Upper lobe of right lung (tissue), 1 donor: ENCODE results near the gene GTSE1. TPM values are rescaled to one million over a fixed set of nuclear protein-coding genes. Genes with fewer than 3 reads are reported as not detected.

Experiments
- ATAC-seq: fragments of 200-7000 bp; cut with Tn5 transposase; one replicate; pipeline ENCODE4 v1.9.1; 2020; ENCODE audit warnings: mild to moderate bottlenecking, moderate library complexity
- DNase-seq: peaks from one replicate; pipeline ENCODE4 v3.0.0-alpha.2; 2020
- H3K27ac ChIP-seq: fragments of 200-600 bp; one replicate; pipeline ENCODE4 v1.8.0; 2022
- H3K27me3 ChIP-seq: fragments of 200-600 bp; one replicate; pipeline ENCODE4 v1.8.0; 2022; ENCODE audit warnings: mild to moderate bottlenecking
- H3K36me3 ChIP-seq: fragments of 200-600 bp; one replicate; pipeline ENCODE4 v1.8.0; 2022
- H3K4me1 ChIP-seq: fragments of 200-600 bp; one replicate; pipeline ENCODE4 v1.8.0; 2022
- H3K4me3 ChIP-seq: fragments of 200-600 bp; one replicate; pipeline ENCODE4 v1.8.0; 2022; ENCODE audit warnings: mild to moderate bottlenecking
- H3K9me3 ChIP-seq: fragments of 200-600 bp; one replicate; pipeline ENCODE4 v1.8.0; 2022
- intact Hi-C: fragments of 100-400 bp; cut with DNase I; formaldehyde crosslinking; loops from one replicate; pipeline ENCODE4 v1.11.0; 2022
- total RNA-seq: library from RNA; stranded (reverse); fragmentation: NEBNext Ultra II Directional; extraction: Animal tissue kit (Norgen Biotek cat#: 25700); gene quantifications from one replicate; pipeline ENCODE4 v1.2.1, GENCODE V29; 2021
- TF ChIP-seq, protein P1 (sequence below): fragments of 200-600 bp; IDR thresholded peaks from one replicate; pipeline ENCODE4 v1.8.0; 2022; ENCODE audit warnings: antibody characterized with exemption
- donor health status: DM: no; HTN: yes; CAD: no; lungs with severe emphysema.

The GTSE1 gene
- total RNA-seq, 1 donor from 2014 or later, result 0.43 TPM

GRCh38 chr22:46366327-46366731, 69.7 kb downstream of the GTSE1 start:
- Histone ChIP-seq H3K9me3 (no peaks in the 10 kb centered on the region), H3K36me3 (peaks cover 15% of the 10 kb centered on the region), H3K4me3 (no peak overlapping the region), H3K27me3 (no peaks in the 10 kb centered on the region), H3K27ac (no peak overlapping the region), H3K4me1 (no peaks in the 10 kb centered on the region)
- DNase-seq, result no peak
- TF ChIP-seq, protein P1, sequence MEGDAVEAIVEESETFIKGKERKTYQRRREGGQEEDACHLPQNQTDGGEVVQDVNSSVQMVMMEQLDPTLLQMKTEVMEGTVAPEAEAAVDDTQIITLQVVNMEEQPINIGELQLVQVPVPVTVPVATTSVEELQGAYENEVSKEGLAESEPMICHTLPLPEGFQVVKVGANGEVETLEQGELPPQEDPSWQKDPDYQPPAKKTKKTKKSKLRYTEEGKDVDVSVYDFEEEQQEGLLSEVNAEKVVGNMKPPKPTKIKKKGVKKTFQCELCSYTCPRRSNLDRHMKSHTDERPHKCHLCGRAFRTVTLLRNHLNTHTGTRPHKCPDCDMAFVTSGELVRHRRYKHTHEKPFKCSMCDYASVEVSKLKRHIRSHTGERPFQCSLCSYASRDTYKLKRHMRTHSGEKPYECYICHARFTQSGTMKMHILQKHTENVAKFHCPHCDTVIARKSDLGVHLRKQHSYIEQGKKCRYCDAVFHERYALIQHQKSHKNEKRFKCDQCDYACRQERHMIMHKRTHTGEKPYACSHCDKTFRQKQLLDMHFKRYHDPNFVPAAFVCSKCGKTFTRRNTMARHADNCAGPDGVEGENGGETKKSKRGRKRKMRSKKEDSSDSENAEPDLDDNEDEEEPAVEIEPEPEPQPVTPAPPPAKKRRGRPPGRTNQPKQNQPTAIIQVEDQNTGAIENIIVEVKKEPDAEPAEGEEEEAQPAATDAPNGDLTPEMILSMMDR, result no peak
- intact Hi-C loops, result loop anchor here (5.0 kb wide), 1 partner anchor 176 kb away; no protein-coding TSS in a partner anchor
- no peak for ATAC-seq

DNA sequence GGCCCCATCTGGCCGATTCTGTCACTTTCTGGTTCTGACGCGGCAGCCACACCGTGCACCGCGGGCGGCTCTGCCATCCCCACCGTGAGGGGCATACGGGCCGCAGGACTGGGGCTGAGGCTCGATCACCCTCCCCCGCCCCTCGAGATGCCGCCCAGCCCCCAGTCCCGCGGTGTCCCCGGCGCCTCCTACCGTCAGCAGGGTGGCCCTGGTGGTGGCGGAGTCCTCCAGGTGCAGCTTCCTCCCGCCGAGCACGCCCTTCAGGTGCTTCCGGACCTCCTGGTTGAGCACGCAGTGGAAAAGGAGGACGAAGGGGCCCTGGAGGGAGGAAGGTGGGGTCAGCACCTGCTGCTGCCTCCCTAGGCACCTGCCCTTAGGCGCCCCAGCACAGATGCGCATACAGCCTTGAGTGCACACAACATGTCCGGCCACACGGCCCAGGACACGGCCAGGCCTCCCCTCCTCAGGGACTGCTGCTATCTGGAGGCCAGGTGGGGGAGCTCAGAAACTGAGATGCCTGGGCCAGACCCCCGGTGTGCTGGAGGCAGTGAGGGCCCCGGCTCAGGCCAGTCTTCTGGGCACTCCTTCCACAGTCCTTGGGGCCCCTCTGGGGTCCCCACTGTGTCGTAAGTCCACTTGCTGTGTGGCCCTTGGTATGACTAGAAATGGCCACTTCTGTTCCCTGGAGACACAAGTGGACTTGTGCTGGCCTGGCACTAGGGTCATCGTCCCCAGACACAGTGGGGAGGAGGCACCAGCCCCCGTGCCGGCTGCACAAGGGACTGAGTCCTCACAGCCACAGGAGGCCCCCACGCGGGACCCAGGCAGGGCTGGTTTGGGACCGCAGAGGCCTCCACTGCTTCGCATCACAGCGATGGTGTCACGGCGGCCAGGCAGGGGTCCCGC, 70.4 kb downstream of the GTSE1 start:
- H3K4me1 ChIP-seq, result no peaks in the 10 kb centered on the region
- intact Hi-C loops, result loop anchor here (5.0 kb wide), 1 partner anchor 175 kb away; no protein-coding TSS in a partner anchor
- ATAC-seq (no peak), DNase-seq (no peak)
- no peaks in the 10 kb centered on the region for H3K27me3 ChIP-seq
- H3K4me3 ChIP-seq, result no peak overlapping the region
- no peak overlapping the region for H3K27ac ChIP-seq
- TF ChIP-seq, protein P1, result no peak
- H3K36me3 ChIP-seq, result peaks cover 15% of the 10 kb centered on the region
- H3K9me3 ChIP-seq, result no peaks in the 10 kb centered on the region

DNA sequence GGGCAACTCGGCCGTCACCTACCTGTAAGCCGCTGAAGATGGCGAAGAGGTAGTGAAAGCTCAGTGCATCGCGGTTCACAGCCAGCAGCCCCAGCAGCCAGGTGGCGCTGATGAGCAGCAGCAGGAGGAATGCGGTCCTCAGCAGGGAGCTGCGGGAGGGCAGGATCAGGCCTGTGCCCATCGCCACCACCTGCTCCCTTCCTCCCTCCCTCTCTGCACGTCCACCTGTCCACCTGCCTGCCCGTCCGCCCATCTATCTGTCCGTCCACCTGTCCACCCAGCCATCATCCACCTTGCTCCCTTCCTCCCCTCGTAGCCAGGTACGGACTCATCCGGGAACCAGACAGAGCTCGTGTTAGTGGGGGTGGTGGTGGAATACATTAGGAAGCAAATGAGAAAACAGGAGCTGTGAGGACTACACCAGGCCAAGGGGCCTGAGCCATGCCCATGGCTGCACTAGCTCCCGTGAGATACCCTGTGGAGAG, 71.1 kb downstream of the GTSE1 start:
- Histone ChIP-seq H3K27ac (no peak overlapping the region), H3K9me3 (no peaks in the 10 kb centered on the region), H3K36me3 (peaks cover 15% of the 10 kb centered on the region), H3K4me1 (no peaks in the 10 kb centered on the region), H3K4me3 (no peak overlapping the region), H3K27me3 (no peaks in the 10 kb centered on the region)
- DNase-seq (peak; percentile 89), ATAC-seq (peak; percentile 82)
- intact Hi-C loops, result loop anchor here (5.0 kb wide), 1 partner anchor 175 kb away; no protein-coding TSS in a partner anchor
- TF ChIP-seq, protein P1, result peak; percentile 84

GRCh38 chr22:46368422-46368821, 71.8 kb downstream of the GTSE1 start:
- Histone ChIP-seq H3K36me3 (peaks cover 15% of the 10 kb centered on the region), H3K27me3 (no peaks in the 10 kb centered on the region), H3K4me3 (no peak overlapping the region), H3K4me1 (no peaks in the 10 kb centered on the region), H3K9me3 (no peaks in the 10 kb centered on the region), H3K27ac (no peak overlapping the region)
- ATAC-seq (no peak), DNase-seq (no peak)
- intact Hi-C loops, result loop anchor here (5.0 kb wide), 1 partner anchor 174 kb away; no protein-coding TSS in a partner anchor
- TF ChIP-seq, protein P1, result no peak

DNA sequence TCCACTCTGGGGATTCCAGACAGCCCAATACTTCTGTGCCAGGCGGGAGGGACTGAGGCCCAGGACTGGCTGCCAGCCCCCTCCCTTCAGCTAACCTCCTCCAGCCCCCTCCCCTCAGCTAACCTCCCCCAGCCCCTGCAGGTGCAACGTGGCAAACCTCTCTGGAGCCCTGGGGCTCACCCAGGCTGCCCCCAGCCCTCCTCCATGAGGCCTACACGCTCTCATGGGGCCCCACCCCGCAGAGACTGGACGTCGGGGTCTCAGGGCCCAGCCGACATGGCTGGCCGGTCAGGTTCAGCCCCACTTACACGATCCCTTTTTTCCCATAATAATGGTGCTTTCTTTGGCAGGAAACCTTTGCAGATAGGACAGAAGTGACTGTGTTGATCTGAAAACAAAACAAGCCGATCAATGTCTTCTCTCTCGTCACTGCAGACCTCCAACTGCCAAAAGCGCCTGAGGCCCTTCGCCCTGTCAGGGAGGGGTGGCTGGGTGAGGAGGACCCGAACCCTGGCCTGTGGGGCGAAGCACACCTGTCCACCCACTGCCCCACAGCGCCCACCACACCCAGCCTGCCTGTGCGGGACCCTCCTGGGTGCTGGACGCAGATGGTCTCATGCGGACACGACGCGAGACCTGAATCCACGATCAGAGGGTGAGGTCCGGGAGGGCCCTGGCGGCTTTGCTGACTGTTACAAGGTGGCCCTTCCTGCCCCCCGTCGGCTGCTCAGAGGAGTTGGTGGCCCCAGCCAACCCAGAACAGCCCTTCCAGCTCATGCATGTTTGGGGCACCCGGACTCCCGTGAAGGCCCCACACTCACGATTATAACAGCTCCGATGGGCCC, 72.4 kb downstream of the GTSE1 start:
- DNase-seq (no peak), ATAC-seq (no peak)
- Histone ChIP-seq H3K36me3 (peaks cover 9% of the 10 kb centered on the region), H3K4me3 (no peak overlapping the region), H3K4me1 (peaks cover 4% of the 10 kb centered on the region), H3K27me3 (no peaks in the 10 kb centered on the region), H3K9me3 (no peaks in the 10 kb centered on the region), H3K27ac (no peak overlapping the region)
- TF ChIP-seq, protein P1, result no peak
- intact Hi-C loops, result loop anchor here (5.0 kb wide), 1 partner anchor 173 kb away; no protein-coding TSS in a partner anchor
